GM23338 (cell line): ENCODE measurements around the gene MACROD1. TPM values are rescaled to one million over a fixed set of nuclear protein-coding genes. Genes with fewer than 3 reads are reported as not detected.

Experiments
- ATAC-seq: fragments of 200-7000 bp; cut with Tn5 transposase; 3 replicates; pipeline ENCODE4 v1.9.1; 2020
- DNase-seq: peaks from one replicate; pipeline ENCODE4 v3.0.0-alpha.2; 2015; ENCODE audit warnings: low spot score
- H2AFZ ChIP-seq: fragments of 200-600 bp; sonication (generic); 2 replicates; pipeline ENCODE4 v1.8.0; 2016; ENCODE audit warnings: antibody characterized with exemption, mild to moderate bottlenecking, moderate library complexity
- H3F3A ChIP-seq: fragments of 200-600 bp; sonication (generic); replicated peaks from 2 replicates; pipeline ENCODE4 v1.8.0; 2017; ENCODE audit warnings: antibody characterized with exemption, mixed run types, low read depth
- H3K27ac ChIP-seq: fragments of 200-600 bp; sonication (generic); 2 replicates; pipeline ENCODE4 v1.6.1; 2016; ENCODE audit warnings: low read depth
- H3K27me3 ChIP-seq: fragments of 200-600 bp; sonication (generic); 2 replicates; pipeline ENCODE4 v1.8.0; 2016; ENCODE audit warnings: mild to moderate bottlenecking, mixed run types, moderate library complexity; ENCODE audit not compliant: insufficient read depth
- H3K36me3 ChIP-seq: fragments of 200-600 bp; sonication (generic); 2 replicates; pipeline ENCODE4 v1.8.0; 2016; ENCODE audit warnings: mild to moderate bottlenecking; ENCODE audit not compliant: insufficient read depth
- H3K4me1 ChIP-seq: fragments of 200-600 bp; sonication (generic); 2 replicates; pipeline ENCODE4 v1.8.0; 2016; ENCODE audit warnings: mild to moderate bottlenecking, moderate library complexity; ENCODE audit not compliant: insufficient read depth
- H3K4me2 ChIP-seq: fragments of 200-600 bp; sonication (generic); 2 replicates; pipeline ENCODE4 v1.7.1; 2017; ENCODE audit warnings: mixed run types
- H3K4me3 ChIP-seq: fragments of 200-600 bp; sonication (generic); 2 replicates; pipeline ENCODE4 v1.6.1; 2016; ENCODE audit warnings: mixed run types
- H3K79me2 ChIP-seq: fragments of 200-600 bp; sonication (generic); replicated peaks from 2 replicates; pipeline ENCODE4 v1.8.0; 2017; ENCODE audit warnings: mild to moderate bottlenecking; ENCODE audit not compliant: insufficient read depth
- H3K9me2 ChIP-seq: fragments of 200-600 bp; sonication (generic); 2 replicates; pipeline ENCODE4 v1.8.0; 2017; ENCODE audit not compliant: insufficient read depth
- H4K20me1 ChIP-seq: fragments of 200-600 bp; sonication (generic); replicated peaks from 2 replicates; pipeline ENCODE4 v1.8.0; 2017; ENCODE audit warnings: mild to moderate bottlenecking; ENCODE audit not compliant: insufficient read depth
- H3K27ac Mint-ChIP-seq: 2 replicates; pipeline ENCODE4 v1.8.0; 2020; ENCODE audit warnings: inconsistent platforms, mild to moderate bottlenecking, moderate library complexity, mixed read lengths
- H3K27me3 Mint-ChIP-seq: 3 replicates; pipeline ENCODE4 v1.8.0; 2022; ENCODE audit warnings: low read depth, mild to moderate bottlenecking, moderate library complexity, mixed read lengths, inconsistent platforms; ENCODE audit not compliant: insufficient read depth, poor library complexity
- H3K36me3 Mint-ChIP-seq: 3 replicates; pipeline ENCODE4 v1.8.0; 2021; ENCODE audit warnings: low read depth, mild to moderate bottlenecking, inconsistent platforms, moderate library complexity, mixed read lengths
- H3K4me1 Mint-ChIP-seq: 3 replicates; pipeline ENCODE4 v1.8.0; 2020; ENCODE audit warnings: mild to moderate bottlenecking, inconsistent platforms, mixed read lengths
- H3K4me3 Mint-ChIP-seq: 3 replicates; pipeline ENCODE4 v1.8.0; 2021; ENCODE audit warnings: moderate library complexity, mild to moderate bottlenecking, inconsistent platforms, mixed read lengths
- H3K9me3 Mint-ChIP-seq: 3 replicates; pipeline ENCODE4 v1.8.0; 2020; ENCODE audit warnings: moderate library complexity, mild to moderate bottlenecking, inconsistent platforms, mixed read lengths
- CREB1 ChIP-seq: fragments of 250-450 bp; sonication (Bioruptor Pico); IDR thresholded peaks from 2 replicates; pipeline ENCODE4 v1.5.0; 2020; ENCODE audit warnings: low read depth, mild to moderate bottlenecking, moderate library complexity
- EZH2 ChIP-seq: fragments of 200-600 bp; sonication (generic); IDR thresholded peaks from one replicate; pipeline ENCODE4 v1.8.0; 2017; ENCODE audit warnings: antibody characterized with exemption, mild to moderate bottlenecking, low read depth; ENCODE audit not compliant: unreplicated experiment
- JUNB ChIP-seq: IDR thresholded peaks from one replicate; pipeline ENCODE4 v1.6.1; 2016; ENCODE audit warnings: antibody characterized with exemption; ENCODE audit not compliant: unreplicated experiment
- NANOG ChIP-seq: IDR thresholded peaks from 2 replicates; pipeline ENCODE4 v1.6.1; 2016; ENCODE audit warnings: antibody characterized with exemption, borderline replicate concordance
- polyA plus RNA-seq: library from polyadenylated mRNA; unstranded; fragments of >200 nt; fragmentation: Nextera tagmentation; extraction: Ambion mirVana; gene quantifications from 2 replicates; pipeline ENCODE4 v1.2.1, GENCODE V29; 2016
- total RNA-seq: library from RNA; depleted of rRNA; stranded (reverse); fragments of >200 nt; shearing (Covaris generic); gene quantifications from 2 replicates; pipeline ENCODE4 v1.2.3, GENCODE V29; 2014
- TF ChIP-seq, protein P1 (sequence below): fragments of 250-450 bp; sonication (Bioruptor Pico); IDR thresholded peaks from 2 replicates; pipeline ENCODE4 v1.5.0; 2020; ENCODE audit warnings: mild to moderate bottlenecking, moderate library complexity

Gene MACROD1
- total and polyA plus RNA-seq, 2 experiments from 2014 or later, result 33.0 to 51.6 TPM

DNA sequence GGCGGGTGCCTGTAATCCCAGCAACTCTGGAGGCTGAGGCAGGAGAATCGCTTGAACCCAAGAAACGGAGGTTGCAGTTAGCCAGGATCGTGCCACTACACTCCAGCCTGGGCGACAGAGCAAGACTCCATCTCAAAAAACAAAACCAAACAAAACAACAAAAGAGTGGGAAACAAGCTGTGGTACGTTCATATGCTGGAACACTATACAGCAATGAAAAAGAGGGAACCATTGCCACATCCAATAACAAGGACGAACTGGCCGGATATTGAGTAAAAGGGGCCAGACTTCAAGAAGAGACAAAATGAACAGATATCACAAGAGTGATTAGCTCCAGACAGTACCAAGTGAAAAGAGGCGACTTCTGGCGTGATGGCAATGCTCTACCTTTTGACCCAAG, 4.9 kb downstream of the MACROD1 start (continued):
- TF ChIP-seq, protein P1, sequence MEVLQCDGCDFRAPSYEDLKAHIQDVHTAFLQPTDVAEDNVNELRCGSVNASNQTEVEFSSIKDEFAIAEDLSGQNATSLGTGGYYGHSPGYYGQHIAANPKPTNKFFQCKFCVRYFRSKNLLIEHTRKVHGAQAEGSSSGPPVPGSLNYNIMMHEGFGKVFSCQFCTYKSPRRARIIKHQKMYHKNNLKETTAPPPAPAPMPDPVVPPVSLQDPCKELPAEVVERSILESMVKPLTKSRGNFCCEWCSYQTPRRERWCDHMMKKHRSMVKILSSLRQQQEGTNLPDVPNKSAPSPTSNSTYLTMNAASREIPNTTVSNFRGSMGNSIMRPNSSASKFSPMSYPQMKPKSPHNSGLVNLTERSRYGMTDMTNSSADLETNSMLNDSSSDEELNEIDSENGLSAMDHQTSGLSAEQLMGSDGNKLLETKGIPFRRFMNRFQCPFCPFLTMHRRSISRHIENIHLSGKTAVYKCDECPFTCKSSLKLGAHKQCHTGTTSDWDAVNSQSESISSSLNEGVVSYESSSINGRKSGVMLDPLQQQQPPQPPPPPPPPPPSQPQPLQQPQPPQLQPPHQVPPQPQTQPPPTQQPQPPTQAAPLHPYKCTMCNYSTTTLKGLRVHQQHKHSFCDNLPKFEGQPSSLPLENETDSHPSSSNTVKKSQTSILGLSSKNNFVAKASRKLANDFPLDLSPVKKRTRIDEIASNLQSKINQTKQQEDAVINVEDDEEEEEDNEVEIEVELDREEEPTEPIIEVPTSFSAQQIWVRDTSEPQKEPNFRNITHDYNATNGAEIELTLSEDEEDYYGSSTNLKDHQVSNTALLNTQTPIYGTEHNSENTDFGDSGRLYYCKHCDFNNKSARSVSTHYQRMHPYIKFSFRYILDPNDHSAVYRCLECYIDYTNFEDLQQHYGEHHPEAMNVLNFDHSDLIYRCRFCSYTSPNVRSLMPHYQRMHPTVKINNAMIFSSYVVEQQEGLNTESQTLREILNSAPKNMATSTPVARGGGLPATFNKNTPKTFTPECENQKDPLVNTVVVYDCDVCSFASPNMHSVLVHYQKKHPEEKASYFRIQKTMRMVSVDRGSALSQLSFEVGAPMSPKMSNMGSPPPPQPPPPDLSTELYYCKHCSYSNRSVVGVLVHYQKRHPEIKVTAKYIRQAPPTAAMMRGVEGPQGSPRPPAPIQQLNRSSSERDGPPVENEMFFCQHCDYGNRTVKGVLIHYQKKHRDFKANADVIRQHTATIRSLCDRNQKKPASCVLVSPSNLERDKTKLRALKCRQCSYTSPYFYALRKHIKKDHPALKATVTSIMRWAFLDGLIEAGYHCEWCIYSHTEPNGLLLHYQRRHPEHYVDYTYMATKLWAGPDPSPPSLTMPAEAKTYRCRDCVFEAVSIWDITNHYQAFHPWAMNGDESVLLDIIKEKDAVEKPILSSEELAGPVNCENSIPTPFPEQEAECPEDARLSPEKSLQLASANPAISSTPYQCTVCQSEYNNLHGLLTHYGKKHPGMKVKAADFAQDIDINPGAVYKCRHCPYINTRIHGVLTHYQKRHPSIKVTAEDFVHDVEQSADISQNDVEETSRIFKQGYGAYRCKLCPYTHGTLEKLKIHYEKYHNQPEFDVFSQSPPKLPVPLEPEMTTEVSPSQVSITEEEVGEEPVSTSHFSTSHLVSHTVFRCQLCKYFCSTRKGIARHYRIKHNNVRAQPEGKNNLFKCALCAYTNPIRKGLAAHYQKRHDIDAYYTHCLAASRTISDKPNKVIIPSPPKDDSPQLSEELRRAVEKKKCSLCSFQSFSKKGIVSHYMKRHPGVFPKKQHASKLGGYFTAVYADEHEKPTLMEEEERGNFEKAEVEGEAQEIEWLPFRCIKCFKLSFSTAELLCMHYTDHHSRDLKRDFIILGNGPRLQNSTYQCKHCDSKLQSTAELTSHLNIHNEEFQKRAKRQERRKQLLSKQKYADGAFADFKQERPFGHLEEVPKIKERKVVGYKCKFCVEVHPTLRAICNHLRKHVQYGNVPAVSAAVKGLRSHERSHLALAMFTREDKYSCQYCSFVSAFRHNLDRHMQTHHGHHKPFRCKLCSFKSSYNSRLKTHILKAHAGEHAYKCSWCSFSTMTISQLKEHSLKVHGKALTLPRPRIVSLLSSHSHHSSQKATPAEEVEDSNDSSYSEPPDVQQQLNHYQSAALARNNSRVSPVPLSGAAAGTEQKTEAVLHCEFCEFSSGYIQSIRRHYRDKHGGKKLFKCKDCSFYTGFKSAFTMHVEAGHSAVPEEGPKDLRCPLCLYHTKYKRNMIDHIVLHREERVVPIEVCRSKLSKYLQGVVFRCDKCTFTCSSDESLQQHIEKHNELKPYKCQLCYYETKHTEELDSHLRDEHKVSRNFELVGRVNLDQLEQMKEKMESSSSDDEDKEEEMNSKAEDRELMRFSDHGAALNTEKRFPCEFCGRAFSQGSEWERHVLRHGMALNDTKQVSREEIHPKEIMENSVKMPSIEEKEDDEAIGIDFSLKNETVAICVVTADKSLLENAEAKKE (CRISPR knock-in tag), result no peak
- no peak for TF ChIP-seq CREB1 (CRISPR knock-in tag)

DNA sequence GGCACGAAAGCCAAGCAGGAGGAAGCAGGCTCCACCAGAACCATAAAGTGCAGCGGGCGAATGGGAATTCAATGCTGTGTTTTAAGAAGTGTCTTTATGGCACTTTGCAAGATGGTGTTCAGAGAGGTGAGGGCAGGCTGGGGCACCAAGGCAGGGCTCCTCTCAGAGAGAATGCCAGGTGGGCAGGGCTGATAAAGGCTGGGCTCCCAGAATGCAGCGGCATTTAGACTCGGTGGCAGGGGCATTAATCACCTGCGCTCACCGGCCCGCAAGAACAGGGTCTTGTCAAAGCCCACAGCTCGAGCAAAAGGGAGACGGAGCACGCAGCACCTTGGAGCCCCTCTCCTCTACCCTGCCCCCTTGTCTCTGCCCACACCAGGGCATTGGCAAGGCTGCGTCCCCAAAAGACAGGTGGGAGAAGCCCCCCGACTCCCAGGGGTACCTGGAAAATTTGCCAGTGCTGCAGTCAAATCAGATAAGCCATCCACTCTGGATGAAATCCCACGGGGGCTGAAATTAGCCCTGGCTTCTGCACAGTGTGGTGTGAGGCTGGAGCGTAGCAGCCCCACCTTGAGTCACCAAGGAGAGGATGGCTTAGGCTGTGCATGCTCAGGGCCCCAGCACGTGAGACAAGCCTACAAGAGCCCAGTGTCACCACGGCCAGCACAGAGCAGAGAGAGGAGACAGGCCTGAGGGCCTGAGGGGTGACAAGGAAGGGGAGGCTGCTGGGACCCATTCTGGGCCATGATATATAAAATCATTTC, 8.1 kb downstream of the MACROD1 start:
- H3K27ac Mint-ChIP-seq, result no peak overlapping the region
- peaks cover 17% of the 10 kb centered on the region for H3K4me1 Mint-ChIP-seq
- H4K20me1 ChIP-seq, result peaks cover 16% of the 10 kb centered on the region
- H3K27ac ChIP-seq, result no peak overlapping the region
- H3K4me1 ChIP-seq, result peaks cover 7% of the 10 kb centered on the region; the same call in 1 of the 2 replicates
- DNase-seq (no peak), ATAC-seq (no peak)
- no peak overlapping the region for H3K4me2 ChIP-seq
- H3K4me3 ChIP-seq, result no peak overlapping the region
- H3K79me2 ChIP-seq, result no peaks in the 10 kb centered on the region
- H3K9me2 ChIP-seq, result no peaks in the 10 kb centered on the region
- H3K27me3 ChIP-seq, result peaks cover 3% of the 10 kb centered on the region; the same call in 1 of the 2 replicates
- no peaks in the 10 kb centered on the region for H3K9me3 Mint-ChIP-seq
- no peak overlapping the region for H2AFZ ChIP-seq
- 0 out of 2 replicates have a peak, but pooled peaks cover 3% of the 10 kb centered on the region for H3F3A ChIP-seq
- TF ChIP-seq NANOG (no peak), EZH2 (no peak), JUNB (no peak)
- TF ChIP-seq, protein P1 (CRISPR knock-in tag), result no peak
- H3K27me3 Mint-ChIP-seq, result peaks cover 16% of the 10 kb centered on the region
- no peak overlapping the region for H3K4me3 Mint-ChIP-seq
- H3K36me3 ChIP-seq, result no peaks in the 10 kb centered on the region
- H3K36me3 Mint-ChIP-seq, result peaks cover 7% of the 10 kb centered on the region; the same call in 1 of the 3 replicates
